Mesodermal cell (in vitro differentiated cells): Measurements from ENCODE around the gene KNSTRN.

Experiments
- H3K27ac ChIP-seq: 2 replicates; pipeline ENCODE4 v1.7.0; 2013; ENCODE audit warnings: mild to moderate bottlenecking, low read depth, low read length, moderate library complexity; ENCODE audit not compliant: severe bottlenecking
- H3K36me3 ChIP-seq: 2 replicates; pipeline ENCODE4 v1.7.1; 2013; ENCODE audit warnings: mild to moderate bottlenecking, low read length, moderate library complexity; ENCODE audit not compliant: control insufficient read depth, insufficient read depth
- H3K4me1 ChIP-seq: one replicate; pipeline ENCODE4 v1.7.1; 2013; ENCODE audit warnings: mild to moderate bottlenecking, low read length; ENCODE audit not compliant: insufficient read depth, control insufficient read depth, poor library complexity, severe bottlenecking
- H3K4me3 ChIP-seq: 2 replicates; pipeline ENCODE4 v1.7.0; 2013; ENCODE audit warnings: low read length, control low read depth, mild to moderate bottlenecking; ENCODE audit not compliant: insufficient read depth, poor library complexity, severe bottlenecking; ENCODE audit errors: extremely low read depth
- H3K9me3 ChIP-seq: 2 replicates; pipeline ENCODE4 v1.7.1; 2013; ENCODE audit warnings: mild to moderate bottlenecking, low read length, moderate library complexity; ENCODE audit not compliant: control insufficient read depth
- WGBS, 2 experiments: methylation state at CpG; one replicate each; pipeline ENCODE4 v1.1.5; 2013; ENCODE audit warnings: missing lambda C conversion rate in 2 of 2; ENCODE audit not compliant: insufficient coverage in 2 of 2; 5-methylcytosine and 5-hydroxymethylcytosine counted together

KNSTRN gene

DNA sequence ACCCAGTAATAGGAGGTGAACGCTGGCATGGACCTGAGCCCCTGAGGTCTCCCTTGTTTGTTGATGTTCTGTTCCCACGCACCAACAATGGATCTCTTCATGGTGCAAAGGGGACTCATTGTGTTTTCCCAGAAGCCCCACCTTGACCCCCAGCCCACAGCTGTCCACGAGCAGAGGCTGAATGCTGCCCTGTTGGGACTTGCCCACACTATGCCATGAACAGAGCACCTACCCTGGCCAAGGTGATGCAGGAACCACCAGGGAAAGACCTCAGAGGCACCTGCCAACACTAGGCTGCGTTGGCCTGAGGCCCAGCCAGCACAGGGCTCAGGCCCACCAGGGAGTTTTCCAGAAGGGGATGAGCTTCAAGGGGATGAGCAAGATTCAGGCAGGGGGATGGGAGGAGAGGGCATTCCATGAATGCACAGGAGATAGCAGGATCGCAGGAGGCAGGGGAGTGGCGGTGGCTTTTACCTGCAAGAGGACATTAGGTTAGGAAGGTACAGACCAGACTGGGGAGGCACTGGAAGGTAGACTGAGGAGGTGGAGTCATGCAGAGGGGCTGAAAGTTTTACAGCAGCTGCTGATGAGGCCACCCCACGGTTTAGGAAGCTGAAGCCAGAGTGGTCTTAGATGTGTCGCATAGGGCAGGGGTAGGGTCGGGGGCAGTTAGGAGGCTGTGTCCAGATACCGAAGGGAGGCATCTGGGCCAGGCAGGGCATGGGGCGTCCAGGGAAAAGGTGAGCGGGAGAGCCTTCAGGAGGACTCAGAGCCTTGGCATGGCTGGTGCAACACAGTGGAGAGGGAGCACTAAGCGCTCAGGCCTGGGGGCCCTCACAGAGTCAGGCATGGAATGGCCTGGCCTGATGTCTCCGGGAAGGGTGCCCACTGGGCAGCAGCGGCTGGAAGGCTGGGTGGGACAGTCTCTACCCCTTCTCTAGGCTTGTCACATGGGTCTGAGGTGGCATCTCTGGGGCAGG, 35.7 kb upstream of the KNSTRN start:
- 87 to 89% methylated on average over 11 to 14 of the region's 15 CpGs for WGBS, 2 experiments

DNA sequence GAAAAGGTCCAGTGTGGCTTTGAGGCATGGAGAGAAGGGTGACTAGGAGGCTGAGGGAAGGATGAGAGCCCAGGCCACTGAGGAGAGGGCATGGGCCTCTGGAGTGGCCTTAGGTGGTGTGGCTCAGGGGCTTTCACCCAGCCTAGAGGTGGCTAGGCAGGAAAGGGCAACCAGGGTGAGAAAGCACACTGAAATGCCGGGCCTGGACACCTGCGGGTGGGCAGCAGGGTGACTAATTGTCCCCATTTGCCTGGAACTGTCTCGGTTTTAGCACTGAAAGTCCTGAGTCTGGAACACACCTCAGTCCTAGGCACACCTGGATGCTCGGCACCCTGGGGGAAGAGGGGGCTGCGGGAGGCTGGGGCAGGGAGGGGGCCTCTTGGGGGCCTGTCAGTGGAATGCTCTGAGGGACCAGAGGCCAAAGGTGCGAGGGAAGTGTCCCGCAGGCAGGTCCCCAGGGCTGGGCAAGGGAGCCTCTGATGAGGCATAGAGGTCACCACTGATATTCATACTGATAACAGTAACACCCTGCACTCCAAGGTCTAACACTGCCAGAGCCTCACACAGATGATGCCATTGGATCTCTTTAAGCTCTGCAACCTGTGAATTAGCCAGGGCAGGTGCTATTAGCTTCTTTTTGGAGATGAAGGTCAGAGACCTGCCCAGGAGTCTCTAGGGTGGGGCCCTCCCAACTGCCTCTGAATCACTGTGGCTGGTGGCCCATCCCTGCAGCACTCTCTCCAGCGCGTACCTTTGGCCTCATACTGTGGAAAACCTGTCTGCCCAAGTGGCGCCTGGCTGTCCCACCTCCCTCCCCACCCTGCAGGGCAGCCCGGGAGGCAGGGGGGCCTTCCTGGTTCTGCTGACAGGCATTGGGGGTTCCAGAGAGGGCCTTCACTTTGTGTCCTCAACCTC, 34.7 kb upstream of the KNSTRN start:
- Histone ChIP-seq H3K36me3 (no peaks in the 10 kb centered on the region), H3K9me3 (no peaks in the 10 kb centered on the region), H3K4me1 (peaks cover 13% of the 10 kb centered on the region), H3K27ac (no peak overlapping the region), H3K4me3 (no peak overlapping the region)
- 93 to 95% methylated on average over 6 to 9 of the region's 11 CpGs for WGBS, 2 experiments

More for the DNA sequence above, 35.7 kb upstream of the KNSTRN start:
- H3K9me3 ChIP-seq, result no peaks in the 10 kb centered on the region
- peaks cover 17% of the 10 kb centered on the region for H3K4me1 ChIP-seq
- no peak overlapping the region for H3K4me3 ChIP-seq
- no peak overlapping the region for H3K27ac ChIP-seq
- no peaks in the 10 kb centered on the region for H3K36me3 ChIP-seq

DNA sequence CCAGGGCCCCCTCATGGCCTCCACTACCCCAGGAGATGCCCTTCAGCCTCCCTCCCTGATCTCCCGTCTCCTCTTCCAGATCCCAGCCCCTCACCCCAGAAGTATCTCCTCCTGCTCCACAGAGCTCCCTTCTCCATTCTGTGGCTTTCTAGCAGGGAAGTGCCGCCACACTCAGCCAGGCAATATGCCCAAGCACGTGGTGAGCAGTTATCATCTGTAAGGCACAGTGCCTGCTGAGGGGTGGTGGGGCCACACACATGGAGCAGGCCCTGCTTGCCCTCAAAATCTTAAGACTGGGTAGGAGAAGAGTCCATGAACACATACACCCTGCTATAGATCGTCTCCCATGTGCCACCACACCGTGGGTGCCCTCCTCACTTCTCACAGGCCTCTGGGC, 34.0 kb upstream of the KNSTRN start:
- H3K4me3 ChIP-seq, result no peak overlapping the region
- peaks cover 6% of the 10 kb centered on the region for H3K4me1 ChIP-seq
- no peaks in the 10 kb centered on the region for H3K9me3 ChIP-seq
- 89 to 100% methylated on average over 3 to 5 of the region's 5 CpGs for WGBS, 2 experiments
- H3K27ac ChIP-seq, result no peak overlapping the region
- H3K36me3 ChIP-seq, result no peaks in the 10 kb centered on the region

DNA sequence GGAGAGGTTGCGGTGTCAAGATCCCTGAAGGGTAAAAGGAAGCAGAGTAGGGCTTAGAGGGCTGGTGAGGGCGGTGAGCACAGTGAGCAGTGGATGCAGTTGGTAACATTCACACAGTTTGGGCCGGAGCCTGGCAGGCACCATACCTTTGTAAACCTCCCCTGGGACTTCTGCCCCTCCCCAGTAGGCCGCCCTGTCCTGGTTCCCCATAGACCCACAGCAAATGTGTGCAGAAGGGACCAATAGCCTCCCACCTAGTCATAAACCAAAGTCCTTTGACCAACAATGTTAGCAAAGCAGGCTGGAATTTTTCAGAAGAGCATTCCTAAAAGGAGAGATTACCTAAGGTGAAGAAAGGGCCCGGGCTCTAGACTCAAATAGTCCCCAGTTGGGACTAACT, 33.4 kb upstream of the KNSTRN start:
- H3K27ac ChIP-seq, result no peak overlapping the region
- H3K36me3 ChIP-seq, result no peaks in the 10 kb centered on the region
- H3K4me3 ChIP-seq, result no peak overlapping the region
- peaks cover under 1% of the 10 kb centered on the region for H3K4me1 ChIP-seq
- WGBS, 2 experiments, result 93 to 97% methylated on average over 4 of the region's 5 CpGs
- H3K9me3 ChIP-seq, result no peaks in the 10 kb centered on the region

DNA sequence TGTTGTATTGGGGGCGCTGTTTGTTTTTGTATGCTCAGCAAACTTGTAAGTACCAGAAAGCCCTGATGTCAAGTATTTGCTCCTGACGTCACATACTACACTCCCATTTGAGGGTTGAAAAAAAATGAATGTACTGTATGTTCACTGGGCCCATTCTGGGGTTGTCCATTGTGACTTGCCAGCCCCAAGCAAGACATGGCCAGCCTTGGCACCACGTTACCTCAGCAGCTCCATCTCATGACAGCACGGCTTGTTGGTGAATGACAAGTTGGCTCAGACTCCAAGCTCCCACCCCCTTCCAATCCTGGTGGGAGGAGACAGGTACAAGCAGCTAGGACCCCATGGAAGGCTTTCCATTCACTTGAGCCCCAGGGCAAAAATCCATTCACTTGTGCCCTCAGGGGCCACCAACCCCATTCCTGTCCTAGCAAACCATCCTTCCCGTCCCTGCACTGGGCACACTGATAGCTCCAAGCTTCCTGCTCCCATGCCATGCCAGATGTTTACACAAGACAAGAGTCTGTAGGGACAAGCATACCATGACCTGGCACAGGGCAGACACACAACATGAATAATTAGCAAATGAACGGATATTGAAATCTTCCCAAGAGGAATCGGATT, 30.1 kb upstream of the KNSTRN start:
- WGBS, 2 experiments, result 82 to 90% methylated on average over 4 to 5 of the region's 7 CpGs
- H3K4me3 ChIP-seq, result no peak overlapping the region

DNA sequence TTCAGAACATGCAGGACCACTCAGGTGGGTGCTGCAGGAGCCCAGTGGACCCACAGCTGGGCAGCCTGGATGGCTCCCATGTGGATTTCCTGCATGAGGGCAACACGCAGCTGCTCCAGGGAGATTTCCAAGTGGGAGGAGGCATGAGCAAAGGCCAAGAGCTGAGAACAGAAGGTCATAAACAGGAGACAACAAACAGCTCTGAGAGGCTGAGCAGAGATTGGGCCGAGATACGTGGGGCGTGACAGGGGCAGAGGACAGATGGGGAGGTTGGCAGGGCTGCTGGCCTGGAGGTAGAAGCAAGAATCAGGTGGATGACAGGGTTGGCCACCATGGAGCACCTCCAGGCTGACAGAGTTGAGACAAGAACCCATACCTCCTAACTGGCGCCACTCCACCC, 28.8 kb upstream of the KNSTRN start:
- Histone ChIP-seq H3K36me3 (no peaks in the 10 kb centered on the region), H3K9me3 (no peaks in the 10 kb centered on the region), H3K4me1 (peaks cover 5% of the 10 kb centered on the region), H3K4me3 (no peak overlapping the region), H3K27ac (no peak overlapping the region)
- 92 to 100% methylated on average over 4 of the region's 5 CpGs for WGBS, 2 experiments

More for the DNA sequence above, 30.1 kb upstream of the KNSTRN start:
- H3K36me3 ChIP-seq, result no peaks in the 10 kb centered on the region
- H3K9me3 ChIP-seq, result no peaks in the 10 kb centered on the region
- H3K4me1 ChIP-seq, result peaks cover 5% of the 10 kb centered on the region
- H3K27ac ChIP-seq, result no peak overlapping the region

DNA sequence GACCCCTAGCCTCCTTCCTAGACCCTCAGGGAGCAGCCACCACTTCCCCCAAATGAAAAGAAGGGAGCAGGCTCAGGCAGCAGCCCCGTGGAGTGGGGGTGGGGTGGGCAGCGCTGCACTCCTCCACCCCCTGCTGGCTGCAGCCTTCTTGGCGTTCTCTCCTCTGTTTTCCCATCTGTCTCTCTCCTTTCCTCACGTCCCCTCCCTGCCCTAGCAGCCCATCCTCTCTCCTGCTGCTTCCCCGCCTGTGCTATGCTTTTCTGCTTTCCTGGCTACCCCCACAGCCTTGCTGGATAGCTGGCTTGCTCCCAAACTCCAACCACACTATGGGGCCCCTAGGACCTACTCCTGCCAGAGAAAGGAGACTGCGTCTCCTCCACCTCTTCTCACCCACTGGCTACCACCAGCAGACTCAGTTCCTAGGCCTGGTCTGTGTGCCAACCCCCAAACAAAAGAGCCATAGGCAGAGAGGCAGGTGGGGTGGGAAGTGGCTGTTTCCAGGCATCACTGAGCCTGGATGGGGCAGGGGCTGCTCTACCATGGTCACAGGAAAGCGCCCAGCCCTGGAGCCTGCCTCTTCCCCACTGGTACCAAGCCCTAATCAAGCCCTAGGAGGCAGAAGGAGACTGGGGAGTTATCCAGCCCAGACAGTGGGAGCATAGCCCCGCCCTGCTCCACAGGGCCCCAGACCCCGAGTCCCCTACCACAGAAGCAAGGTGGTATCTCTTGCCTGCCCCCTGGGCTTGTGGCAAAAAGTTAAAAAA, 27.9 kb upstream of the KNSTRN start:
- Histone ChIP-seq H3K27ac (no peak overlapping the region), H3K36me3 (no peaks in the 10 kb centered on the region), H3K4me1 (peaks cover 5% of the 10 kb centered on the region), H3K9me3 (no peaks in the 10 kb centered on the region), H3K4me3 (no peak overlapping the region)
- 8 to 44% methylated on average over 4 to 5 of the region's 9 CpGs for WGBS, 2 experiments

DNA sequence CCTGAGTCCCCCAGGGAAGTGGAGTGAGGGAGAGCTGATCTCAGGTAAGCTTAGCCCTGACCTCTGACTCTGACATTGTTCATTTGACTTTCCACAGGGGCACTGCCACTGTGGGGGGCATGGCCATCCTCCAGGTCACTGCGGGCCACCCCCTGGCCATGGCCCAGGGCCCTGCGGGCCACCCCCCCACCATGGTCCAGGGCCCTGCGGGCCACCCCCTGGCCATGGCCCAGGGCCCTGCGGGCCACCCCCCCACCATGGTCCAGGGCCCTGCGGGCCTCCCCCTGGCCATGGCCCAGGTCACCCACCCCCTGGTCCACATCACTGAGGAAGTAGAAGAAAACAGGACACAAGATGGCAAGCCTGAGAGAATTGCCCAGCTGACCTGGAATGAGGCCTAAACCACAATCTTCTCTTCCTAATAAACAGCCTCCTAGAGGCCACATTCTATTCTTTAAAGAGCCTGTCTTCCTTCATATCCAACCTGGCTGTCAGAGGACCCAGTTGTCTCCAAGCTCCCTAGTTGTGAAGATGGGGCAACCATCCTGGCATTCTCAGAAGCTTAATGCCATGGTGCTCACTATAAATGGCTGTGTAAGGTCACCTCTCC, 26.4 kb upstream of the KNSTRN start:
- no peak overlapping the region for H3K27ac ChIP-seq
- H3K9me3 ChIP-seq, result no peaks in the 10 kb centered on the region
- no peaks in the 10 kb centered on the region for H3K36me3 ChIP-seq
- 83% methylated on average over 1 of the region's 5 CpGs; no CpG with 5 or more reads in 1 of the 2 experiments for WGBS, 2 experiments
- peaks cover 5% of the 10 kb centered on the region for H3K4me1 ChIP-seq
- H3K4me3 ChIP-seq, result no peak overlapping the region

DNA sequence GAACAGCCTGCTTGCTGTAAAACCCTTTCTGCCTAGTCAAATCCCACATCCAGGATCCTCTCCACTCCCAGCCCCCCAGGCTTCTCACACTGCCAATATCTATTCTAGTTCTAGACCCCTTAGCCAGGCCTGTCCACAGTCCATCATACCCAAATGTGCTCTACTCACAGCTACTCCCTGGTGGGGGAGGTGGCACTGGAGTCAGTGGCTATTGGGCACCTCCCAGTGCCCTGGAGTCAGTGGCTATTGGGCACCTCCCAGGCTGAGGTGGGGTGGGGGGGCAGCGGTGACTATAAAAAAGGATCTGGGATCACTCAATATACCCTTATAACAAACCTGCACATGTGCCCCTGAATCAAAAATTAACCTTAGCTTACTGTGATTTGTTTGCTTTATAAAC, 25.3 kb upstream of the KNSTRN start:
- no peak overlapping the region for H3K27ac ChIP-seq
- H3K4me1 ChIP-seq, result peaks cover 5% of the 10 kb centered on the region
- no CpG with 5 or more reads among the region's 1 CpG for WGBS, 2 experiments
- H3K4me3 ChIP-seq, result peak overlapping the region; percentile 43
- H3K36me3 ChIP-seq, result no peaks in the 10 kb centered on the region
- H3K9me3 ChIP-seq, result no peaks in the 10 kb centered on the region
